H7 (cell line): ENCODE results near the gene POM121L2. TPM values are rescaled to one million over a fixed set of nuclear protein-coding genes. Genes with fewer than 3 reads are reported as not detected.

Source experiments
- total RNA-seq: library from RNA; depleted of rRNA; stranded (reverse); fragments of >200 nt; shearing (Covaris generic); gene quantifications from 2 replicates; pipeline ENCODE4 v1.2.3, GENCODE V29; 2014; rRNA removed

The POM121L2 gene
- total RNA-seq, 1 experiment from 2014 or later = 0.03 TPM

Other genes starting within 250 kb of the POM121L2 start
- 5.0 and 5.2 TPM in 2 replicates for gene PRSS16, start 64.6 kb downstream of the POM121L2 start, total RNA-seq
- gene ZNF391, start 76.5 kb upstream of the POM121L2 start, total RNA-seq = 3.1 and 5.1 TPM in 2 replicates
- gene ZNF184, start 160.8 kb upstream of the POM121L2 start, total RNA-seq = 5.8 and 7.9 TPM in 2 replicates